K562 (cell line): Measurements from ENCODE around the gene MAP3K20. TPM values are rescaled to one million over a fixed set of nuclear protein-coding genes. Genes with fewer than 3 reads are reported as not detected.

Source experiments
- ARID1B ChIP-seq: fragments of 450-650 bp; IDR thresholded peaks from 2 replicates; pipeline ENCODE4 v1.6.1; 2016; ENCODE audit warnings: antibody characterized with exemption, mild to moderate bottlenecking, inconsistent platforms
- BACH1 ChIP-seq: fragments of 200-800 bp; sonication (Bioruptor generic); IDR thresholded peaks from 2 replicates; pipeline ENCODE4 v1.6.1; 2016; ENCODE audit warnings: missing genetic modification characterization, missing compliant biosample characterization
- BRD9 ChIP-seq: fragments of 450-650 bp; IDR thresholded peaks from 2 replicates; pipeline ENCODE4 v1.6.1; 2018; ENCODE audit warnings: low read depth; ENCODE audit not compliant: partially characterized antibody
- FOSL1 ChIP-seq: fragments of 200-800 bp; sonication (Bioruptor generic); conservative IDR thresholded peaks from 2 replicates; pipeline ENCODE4 v1.6.1; 2016; ENCODE audit warnings: missing genetic modification characterization, missing compliant biosample characterization
- HCFC1 ChIP-seq: IDR thresholded peaks from 2 replicates; pipeline ENCODE4 v1.6.1; 2012; ENCODE audit warnings: low read depth, low read length, improper control_type of control experiment
- NFRKB ChIP-seq: fragments of 450-650 bp; IDR thresholded peaks from 2 replicates; pipeline ENCODE4 v1.6.1; 2016; ENCODE audit warnings: low read depth
- NR2C1 ChIP-seq, 2 experiments: fragments of 450-650 bp; IDR thresholded peaks; 2 replicates each; pipeline ENCODE4 v1.6.1; 2017; ENCODE audit warnings: mild to moderate bottlenecking in 2 of 2, antibody characterized with exemption in 1 of 2, inconsistent platforms in 1 of 2, missing compliant biosample characterization in 1 of 2, missing genetic modification characterization in 1 of 2
- SMARCC2 ChIP-seq: fragments of 450-650 bp; IDR thresholded peaks from 2 replicates; pipeline ENCODE4 v1.6.1; 2017; ENCODE audit warnings: antibody characterized with exemption, moderate library complexity, mild to moderate bottlenecking, low read depth
- ZEB2 ChIP-seq: fragments of 450-650 bp; IDR thresholded peaks from 2 replicates; pipeline ENCODE4 v1.6.1; 2016
- ZNF780A ChIP-seq: fragments of 250-450 bp; sonication (Bioruptor Pico); IDR thresholded peaks from 2 replicates; pipeline ENCODE4 v1.5.0; 2021; ENCODE audit warnings: mild to moderate bottlenecking
- polyA plus RNA-seq, 8 experiments: library from polyadenylated mRNA; depleted of rRNA in 4 of 8; stranded (reverse) in 5 of 8; unstranded in 3 of 8; fragments of >200 nt; fragmentation: Nextera tagmentation in 2 of 8; fragmentation: Illumina TruSeq in 1 of 8; extraction: Ambion mirVana in 2 of 8; extraction: Trizol in 1 of 8; gene quantifications; 2 replicates each; pipeline versions ENCODE4 v1.2.1 to v1.2.3, GENCODE V29; 2011 to 2014; ENCODE audit warnings: inconsistent platforms in 1 of 8, missing spikeins in 1 of 8
- total RNA-seq, 7 experiments: library from RNA; depleted of rRNA in 6 of 7; stranded (reverse); fragments of >200 nt in 6 of 7; fragmentation: Illumina TruSeq in 2 of 7; extraction: Trizol in 2 of 7; gene quantifications; 2 replicates each; pipeline versions ENCODE4 v1.2.1 to v1.2.3, GENCODE V29; 2011 to 2021; ENCODE audit warnings: low replicate concordance in 1 of 7
- TF ChIP-seq, protein P1 (sequence below): IDR thresholded peaks from 2 replicates; pipeline ENCODE4 v1.6.1; 2011; ENCODE audit not compliant: insufficient read length; ENCODE audit errors: extremely low read depth
- TF ChIP-seq, protein P2 (sequence below): sonication (generic); formaldehyde crosslinking; IDR thresholded peaks from 2 replicates; pipeline ENCODE4 v1.4.0; 2020; ENCODE audit warnings: mild to moderate bottlenecking, missing genetic modification reagents
- TF ChIP-seq, protein P3 (sequence below), 2 experiments: fragments of 450-650 bp; IDR thresholded peaks; 2 replicates each; pipeline ENCODE4 v1.6.1; 2016; ENCODE audit warnings: mild to moderate bottlenecking in 2 of 2, borderline replicate concordance in 1 of 2, low read depth in 1 of 2, moderate library complexity in 1 of 2
- TF ChIP-seq, protein P4 (sequence below), 3 experiments: IDR thresholded peaks in 2 of 3; conservative IDR thresholded peaks in 1 of 3; 2 replicates each; pipeline ENCODE4 v1.5.1; 2011 to 2012; ENCODE audit warnings: low read length in 3 of 3, mild to moderate bottlenecking in 3 of 3, control low read depth in 2 of 3, improper control_type of control experiment in 1 of 3, inconsistent platforms in 1 of 3, low read depth in 1 of 3, mixed read lengths in 1 of 3, moderate library complexity in 1 of 3; ENCODE audit not compliant: insufficient read depth in 2 of 3

Gene MAP3K20
- total and polyA plus RNA-seq, 9 of the 15 experiments (the other 6 are each of a cell fraction or from before 2014, with no cell fraction given): 9.8 to 34.2 (median 27.3) TPM

DNA sequence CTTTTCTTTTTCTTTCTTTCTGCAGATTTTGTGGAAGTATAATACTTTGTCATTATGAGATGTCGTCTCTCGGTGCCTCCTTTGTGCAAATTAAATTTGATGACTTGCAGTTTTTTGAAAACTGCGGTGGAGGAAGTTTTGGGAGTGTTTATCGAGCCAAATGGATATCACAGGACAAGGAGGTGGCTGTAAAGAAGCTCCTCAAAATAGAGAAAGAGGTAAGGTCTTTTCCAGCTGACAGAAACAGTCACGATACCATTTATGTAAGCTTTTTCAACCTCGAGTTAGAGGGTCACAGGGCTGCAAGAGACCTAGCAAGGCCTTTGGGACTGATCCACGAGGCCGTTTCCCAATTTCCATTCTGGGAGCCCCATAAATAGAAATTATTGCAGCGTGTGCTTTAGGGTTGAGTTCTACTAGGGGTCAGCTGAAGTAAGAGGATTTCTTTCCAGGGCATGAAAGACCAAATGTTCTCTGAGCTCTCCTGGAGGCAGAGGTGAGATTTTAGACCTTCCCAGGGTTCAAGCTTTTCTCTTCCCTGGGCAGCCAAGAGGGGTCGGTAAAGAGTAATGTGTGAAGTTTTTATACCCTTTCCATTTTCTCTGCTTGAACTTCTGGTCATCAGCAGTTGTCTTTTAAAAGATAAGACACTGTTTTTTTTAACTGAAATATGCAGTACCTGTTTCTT, 15.5 kb downstream of the MAP3K20 start (continued):
- TF ChIP-seq, protein P1, sequence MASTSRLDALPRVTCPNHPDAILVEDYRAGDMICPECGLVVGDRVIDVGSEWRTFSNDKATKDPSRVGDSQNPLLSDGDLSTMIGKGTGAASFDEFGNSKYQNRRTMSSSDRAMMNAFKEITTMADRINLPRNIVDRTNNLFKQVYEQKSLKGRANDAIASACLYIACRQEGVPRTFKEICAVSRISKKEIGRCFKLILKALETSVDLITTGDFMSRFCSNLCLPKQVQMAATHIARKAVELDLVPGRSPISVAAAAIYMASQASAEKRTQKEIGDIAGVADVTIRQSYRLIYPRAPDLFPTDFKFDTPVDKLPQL: no peak
- TF ChIP-seq BRD9 (peak; percentile 15), NFRKB (peak; percentile 30), HCFC1 (0 out of 2 replicates have a peak, but pooled peaks have one; percentile 26), ZNF780A (CRISPR knock-in tag) (no peak), BACH1 (tag) (peak; percentile 74), ZEB2 (no peak), SMARCC2 (peak; percentile 53), FOSL1 (tag) (peak; percentile 38), ARID1B (peak; percentile 78), NR2C1 (IDR thresholded peaks at IDR 0.05) (no peak), NR2C1 (tag; IDR thresholded peaks at IDR 0.05) (peak; percentile 34; the same call in 1 of the 2 replicates)
- TF ChIP-seq, protein P2, sequence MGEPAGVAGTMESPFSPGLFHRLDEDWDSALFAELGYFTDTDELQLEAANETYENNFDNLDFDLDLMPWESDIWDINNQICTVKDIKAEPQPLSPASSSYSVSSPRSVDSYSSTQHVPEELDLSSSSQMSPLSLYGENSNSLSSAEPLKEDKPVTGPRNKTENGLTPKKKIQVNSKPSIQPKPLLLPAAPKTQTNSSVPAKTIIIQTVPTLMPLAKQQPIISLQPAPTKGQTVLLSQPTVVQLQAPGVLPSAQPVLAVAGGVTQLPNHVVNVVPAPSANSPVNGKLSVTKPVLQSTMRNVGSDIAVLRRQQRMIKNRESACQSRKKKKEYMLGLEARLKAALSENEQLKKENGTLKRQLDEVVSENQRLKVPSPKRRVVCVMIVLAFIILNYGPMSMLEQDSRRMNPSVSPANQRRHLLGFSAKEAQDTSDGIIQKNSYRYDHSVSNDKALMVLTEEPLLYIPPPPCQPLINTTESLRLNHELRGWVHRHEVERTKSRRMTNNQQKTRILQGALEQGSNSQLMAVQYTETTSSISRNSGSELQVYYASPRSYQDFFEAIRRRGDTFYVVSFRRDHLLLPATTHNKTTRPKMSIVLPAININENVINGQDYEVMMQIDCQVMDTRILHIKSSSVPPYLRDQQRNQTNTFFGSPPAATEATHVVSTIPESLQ (CRISPR knock-in tag): no peak
- TF ChIP-seq, protein P3, sequence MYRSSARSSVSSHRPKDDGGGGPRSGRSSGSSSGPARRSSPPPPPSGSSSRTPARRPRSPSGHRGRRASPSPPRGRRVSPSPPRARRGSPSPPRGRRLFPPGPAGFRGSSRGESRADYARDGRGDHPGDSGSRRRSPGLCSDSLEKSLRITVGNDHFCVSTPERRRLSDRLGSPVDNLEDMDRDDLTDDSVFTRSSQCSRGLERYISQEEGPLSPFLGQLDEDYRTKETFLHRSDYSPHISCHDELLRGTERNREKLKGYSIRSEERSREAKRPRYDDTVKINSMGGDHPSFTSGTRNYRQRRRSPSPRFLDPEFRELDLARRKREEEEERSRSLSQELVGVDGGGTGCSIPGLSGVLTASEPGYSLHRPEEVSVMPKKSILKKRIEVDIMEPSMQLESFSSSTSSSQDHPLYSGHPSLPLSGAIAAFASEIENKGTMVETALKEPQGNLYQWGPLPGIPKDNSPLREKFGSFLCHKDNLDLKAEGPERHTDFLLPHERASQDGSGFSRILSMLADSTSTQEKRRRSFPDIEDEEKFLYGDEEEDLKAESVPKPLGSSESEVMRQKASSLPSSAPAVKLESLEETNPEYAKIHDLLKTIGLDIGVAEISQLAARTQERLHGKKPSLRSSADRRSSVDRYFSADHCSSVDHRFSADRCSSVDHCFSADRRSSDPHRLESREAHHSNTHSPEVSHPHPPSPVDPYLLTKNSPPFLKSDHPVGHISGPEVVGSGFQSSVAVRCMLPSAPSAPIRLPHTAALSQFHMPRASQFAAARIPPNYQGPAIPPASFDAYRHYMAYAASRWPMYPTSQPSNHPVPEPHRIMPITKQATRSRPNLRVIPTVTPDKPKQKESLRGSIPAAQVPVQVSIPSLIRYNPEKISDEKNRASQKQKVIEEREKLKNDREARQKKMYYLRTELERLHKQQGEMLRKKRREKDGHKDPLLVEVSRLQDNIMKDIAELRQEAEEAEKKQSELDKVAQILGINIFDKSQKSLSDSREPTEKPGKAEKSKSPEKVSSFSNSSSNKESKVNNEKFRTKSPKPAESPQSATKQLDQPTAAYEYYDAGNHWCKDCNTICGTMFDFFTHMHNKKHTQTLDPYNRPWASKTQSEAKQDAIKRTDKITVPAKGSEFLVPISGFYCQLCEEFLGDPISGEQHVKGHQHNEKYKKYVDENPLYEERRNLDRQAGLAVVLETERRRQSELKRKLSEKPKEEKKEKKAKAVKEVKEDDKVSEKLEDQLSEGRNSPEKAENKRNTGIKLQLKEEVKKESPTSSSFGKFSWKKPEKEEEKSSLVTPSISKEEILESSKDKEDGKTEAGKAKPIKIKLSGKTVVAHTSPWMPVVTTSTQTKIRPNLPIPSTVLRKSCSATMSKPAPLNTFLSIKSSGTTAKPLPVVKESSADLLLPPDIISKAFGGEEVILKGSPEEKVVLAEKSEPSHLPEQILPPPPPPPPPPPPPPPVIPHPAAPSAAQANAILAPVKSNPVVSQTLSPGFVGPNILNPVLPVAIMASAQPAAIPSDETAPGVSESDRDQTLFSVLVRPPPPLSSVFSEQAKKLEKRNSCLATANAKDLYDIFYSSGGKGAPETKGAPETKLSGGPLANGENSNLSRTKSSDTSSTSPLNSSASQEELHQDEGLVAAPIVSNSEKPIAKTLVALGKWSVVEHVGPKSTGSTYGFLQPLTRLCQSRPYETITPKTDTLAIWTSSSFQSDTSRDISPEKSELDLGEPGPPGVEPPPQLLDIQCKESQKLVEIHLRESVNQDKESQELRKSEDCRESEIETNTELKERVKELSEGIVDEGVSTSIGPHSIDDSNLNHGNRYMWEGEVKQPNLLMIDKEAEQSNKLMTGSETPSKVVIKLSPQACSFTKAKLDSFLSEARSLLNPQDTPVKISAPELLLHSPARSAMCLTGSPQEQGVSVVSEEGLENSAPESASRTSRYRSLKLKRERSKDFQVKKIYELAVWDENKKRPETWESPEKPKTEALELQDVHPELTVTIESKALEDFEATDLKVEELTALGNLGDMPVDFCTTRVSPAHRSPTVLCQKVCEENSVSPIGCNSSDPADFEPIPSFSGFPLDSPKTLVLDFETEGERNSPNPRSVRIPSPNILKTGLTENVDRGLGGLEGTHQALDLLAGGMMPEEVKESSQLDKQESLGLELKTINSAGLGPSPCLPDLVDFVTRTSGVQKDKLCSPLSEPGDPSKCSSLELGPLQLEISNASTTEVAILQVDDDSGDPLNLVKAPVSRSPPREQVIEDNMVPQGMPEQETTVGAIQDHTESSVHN (IDR thresholded peaks at IDR 0.05; ENCODE audit: borderline replicate concordance in 1 of 2, low read depth in 1 of 2): peak in 1 of 2 experiments; percentile 50; a peak in 1 of 4 replicates
- TF ChIP-seq, protein P4, sequence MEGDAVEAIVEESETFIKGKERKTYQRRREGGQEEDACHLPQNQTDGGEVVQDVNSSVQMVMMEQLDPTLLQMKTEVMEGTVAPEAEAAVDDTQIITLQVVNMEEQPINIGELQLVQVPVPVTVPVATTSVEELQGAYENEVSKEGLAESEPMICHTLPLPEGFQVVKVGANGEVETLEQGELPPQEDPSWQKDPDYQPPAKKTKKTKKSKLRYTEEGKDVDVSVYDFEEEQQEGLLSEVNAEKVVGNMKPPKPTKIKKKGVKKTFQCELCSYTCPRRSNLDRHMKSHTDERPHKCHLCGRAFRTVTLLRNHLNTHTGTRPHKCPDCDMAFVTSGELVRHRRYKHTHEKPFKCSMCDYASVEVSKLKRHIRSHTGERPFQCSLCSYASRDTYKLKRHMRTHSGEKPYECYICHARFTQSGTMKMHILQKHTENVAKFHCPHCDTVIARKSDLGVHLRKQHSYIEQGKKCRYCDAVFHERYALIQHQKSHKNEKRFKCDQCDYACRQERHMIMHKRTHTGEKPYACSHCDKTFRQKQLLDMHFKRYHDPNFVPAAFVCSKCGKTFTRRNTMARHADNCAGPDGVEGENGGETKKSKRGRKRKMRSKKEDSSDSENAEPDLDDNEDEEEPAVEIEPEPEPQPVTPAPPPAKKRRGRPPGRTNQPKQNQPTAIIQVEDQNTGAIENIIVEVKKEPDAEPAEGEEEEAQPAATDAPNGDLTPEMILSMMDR (IDR thresholded peaks at IDR 0.05 in 2 of 3, conservative IDR thresholded peaks at IDR 0.05 in 1 of 3; ENCODE audit: insufficient read depth in 2 of 3, low read depth in 1 of 3, low read length in 3 of 3): peak; percentile 62 to 90 (median 80)
